ENCODE data around the gene ALOXE3.
"Not testable (repeated sequence)": the region's sequence is repeated elsewhere in the genome, so short reads cannot be mapped to it uniquely, and the experiment has no call there.

ALOXE3 gene

DNA sequence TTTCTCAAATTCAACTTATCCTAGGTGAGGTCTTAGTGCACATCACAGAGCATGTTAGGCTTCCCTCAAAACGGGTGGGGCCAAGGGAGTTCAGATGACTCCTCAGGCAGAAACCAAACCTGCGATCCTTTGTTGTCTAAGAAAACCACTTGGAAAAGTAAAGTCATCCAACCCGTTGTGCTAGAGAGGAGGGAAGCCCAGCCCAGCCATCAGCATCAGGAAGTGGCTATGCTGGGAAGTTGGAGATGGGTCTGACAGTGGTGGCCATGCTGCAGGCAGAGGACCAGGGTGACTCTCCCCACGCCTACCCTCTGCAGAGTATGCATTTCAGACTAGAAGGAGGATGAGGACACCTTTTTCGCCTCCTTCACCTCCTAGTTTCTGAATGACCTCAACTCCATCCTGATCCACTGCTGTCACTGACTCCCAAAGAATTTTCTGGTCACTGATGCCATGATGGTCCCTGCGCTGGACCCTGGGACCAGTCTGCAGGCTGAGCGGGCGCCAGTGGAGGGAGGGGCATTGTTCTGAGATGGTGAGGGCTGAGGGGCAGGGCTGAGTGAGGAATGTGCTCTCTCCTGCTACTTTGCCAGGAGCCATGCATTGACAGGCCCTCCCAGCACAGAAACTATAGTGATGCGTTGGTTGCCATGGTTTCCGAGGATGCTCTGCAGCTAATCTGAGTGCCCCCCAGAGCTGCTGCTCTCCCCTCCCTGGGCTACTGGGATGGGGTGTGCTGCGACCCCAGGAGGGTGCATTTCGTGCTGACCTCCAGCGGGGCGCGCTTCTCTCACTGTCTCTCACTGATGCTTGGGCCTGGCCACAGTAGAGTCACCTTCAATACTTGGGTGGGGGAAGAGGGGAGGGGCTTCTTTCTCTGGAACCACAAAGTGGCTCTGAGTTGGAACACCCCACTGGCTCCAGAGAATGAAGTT lies 51.2 kb downstream of the ALOXE3 start:
- DNase-seq = no peak

DNA sequence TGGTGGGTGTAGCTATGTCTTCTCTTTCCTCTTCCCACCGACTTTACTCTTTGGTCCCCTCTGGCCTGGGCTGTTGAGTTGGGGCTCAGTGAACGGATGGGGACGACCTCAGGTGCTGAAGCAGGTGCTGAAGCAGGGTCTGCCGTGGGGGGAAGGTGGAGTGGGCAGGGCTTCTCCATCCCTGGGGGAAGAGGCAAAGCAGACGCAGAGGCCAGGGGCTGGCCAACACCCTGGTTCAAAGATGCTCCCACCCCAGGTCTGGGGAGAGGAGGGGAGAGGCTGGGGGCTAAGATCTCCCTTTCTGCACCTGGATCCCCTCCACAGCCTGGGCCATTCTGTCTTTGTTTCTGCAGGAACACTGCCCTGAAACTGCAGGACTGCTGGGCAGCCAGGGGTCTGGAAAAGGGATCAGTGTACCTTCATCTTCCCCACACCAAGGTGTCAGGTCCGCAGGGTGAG lies 53.7 kb downstream of the ALOXE3 start:
- DNase-seq = no peak

DNA sequence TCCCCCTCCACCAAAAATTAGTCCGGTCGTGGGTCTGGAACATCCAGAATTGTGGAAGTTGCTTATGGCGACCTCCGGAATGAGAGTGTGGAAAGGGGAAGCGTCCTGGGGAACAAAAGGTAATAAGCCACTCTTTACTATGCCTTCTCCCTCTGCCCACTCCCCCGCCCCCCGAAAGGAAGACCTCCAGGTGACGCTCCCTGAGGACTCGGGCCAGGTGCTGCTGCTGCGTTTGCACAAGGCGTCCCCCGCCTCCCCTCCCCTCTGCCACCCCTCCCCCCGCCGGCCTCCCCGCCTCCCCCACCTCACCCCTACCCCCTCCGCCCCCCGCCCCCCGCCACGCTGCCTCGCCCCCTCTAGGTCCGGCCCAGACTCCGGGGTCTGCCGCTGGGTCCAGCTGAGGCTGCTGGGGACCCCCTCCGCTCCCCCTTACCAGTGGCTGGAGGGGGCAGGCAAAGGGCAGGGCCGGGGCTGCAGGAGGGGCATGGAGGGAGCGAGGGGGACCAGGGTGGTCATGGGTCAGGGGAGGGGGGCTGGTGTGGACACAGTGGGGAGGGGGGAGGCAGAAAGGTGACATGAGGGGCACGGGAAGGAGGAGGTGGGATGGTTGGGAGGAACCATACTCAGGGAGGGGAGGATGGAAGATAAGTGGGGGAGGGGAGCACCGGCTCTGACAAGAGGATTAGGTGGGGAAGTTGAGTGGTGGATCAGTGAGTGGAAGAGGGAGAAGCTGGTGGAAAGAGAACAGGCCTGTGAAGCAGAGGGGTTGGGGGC lies 54.4 kb downstream of the ALOXE3 start:
- DNase-seq = no peak

DNA sequence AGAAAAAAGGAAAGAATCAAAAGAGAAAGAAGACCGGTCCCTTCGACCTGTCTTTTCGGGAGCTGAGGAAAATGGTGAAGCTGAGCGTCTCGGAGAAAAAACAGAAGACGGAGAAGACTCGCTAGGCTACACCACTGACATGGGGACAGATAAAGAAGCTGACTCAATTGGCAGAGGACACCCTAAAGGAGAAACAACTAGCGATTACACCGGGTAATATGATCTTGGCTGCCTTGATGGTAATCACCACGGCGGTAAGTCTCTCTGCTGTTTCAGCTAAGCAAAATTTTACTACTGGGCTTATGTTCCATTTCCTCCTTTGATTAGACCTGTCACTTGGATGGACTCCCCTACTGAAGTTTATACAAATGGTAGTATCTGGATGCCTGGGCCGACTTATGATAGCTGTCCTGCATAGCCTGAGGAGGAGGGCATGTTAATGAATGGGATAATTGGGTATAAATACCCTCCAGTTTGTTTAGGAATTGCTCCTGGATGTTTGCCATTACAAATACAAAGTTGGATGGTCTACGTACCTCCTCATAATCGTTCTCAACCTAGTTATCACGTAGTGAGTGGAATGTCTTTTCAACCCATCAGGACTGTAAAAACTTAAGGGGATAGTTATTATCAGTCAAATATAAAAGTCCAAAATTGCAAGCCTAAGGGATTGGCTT lies 55.4 kb downstream of the ALOXE3 start:
- no peak for DNase-seq

DNA sequence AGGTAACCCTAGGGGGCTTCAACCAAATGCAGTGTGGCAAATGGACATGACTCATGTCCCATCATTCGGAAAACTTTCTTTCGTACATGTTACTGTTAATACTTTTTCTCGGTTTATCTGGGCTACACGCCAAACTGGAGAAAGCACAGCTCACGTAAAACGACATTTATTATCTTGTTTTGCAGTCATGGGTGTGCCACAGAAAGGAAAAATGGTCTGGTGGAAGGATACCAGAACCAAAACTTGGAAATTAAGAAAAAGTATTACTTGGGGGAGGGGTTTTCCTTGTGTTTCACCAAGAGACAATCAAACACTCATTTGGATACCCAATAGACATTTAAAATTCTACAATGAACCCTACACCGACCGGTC lies 55.9 kb downstream of the ALOXE3 start:
- DNase-seq = no peak

DNA sequence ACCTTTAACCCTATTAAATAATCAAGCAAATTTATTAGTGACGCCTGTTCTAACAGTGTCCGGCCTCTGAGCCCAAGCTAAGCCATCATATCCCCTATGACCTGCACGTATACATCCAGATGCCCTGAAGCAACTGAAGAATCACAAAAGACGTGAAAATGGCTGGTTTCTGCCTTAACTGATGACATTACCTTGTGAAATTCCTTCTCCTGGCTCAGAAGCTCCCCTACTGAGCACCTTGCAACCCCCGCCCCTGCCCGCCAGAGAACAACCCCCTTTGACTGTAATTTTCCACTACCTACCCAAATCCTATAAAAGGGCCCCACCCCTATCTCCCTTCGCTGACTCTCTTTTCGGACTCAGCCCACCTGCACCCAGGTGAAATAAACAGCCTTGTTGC lies 56.5 kb downstream of the ALOXE3 start:
- not testable (repeated sequence) for DNase-seq

DNA sequence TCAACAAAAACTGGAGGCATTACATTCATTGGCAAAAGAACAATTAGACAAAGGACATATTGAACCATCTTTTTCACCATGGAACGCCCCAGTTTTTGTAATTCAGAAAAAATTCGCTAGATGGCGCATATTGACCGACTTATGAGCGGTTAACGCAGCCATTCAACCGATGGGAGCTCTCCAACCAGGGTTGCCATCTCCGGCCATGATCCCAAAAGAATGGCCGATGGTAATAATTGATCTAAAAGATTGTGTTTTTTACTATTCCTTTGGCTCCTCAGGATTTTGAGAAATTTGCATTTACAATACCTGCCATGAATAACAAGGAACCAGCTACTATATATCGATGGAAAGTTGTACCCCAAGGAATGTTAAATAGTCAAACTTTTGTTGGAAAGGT lies 58.0 kb downstream of the ALOXE3 start:
- peak; percentile 40 for DNase-seq

DNA sequence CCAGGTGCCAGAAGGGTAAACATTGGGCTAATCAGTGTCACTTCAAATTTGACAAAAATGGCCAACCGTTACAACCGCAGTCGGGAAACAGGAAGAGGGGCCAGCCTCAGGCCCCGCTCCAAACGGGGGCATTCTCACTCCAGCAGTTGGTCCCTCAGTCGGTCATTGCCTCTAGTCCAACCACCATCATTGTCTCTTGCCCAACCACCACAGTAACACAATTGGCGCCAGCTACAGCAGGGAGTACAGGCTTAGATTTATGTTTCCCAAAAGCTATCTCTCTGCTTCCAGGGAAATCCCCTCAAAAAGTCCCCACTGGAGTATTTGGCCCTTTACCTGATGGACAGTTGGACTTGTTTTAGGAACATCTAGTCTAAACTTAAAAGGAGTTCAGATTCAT lies 59.2 kb downstream of the ALOXE3 start:
- no peak for DNase-seq

DNA sequence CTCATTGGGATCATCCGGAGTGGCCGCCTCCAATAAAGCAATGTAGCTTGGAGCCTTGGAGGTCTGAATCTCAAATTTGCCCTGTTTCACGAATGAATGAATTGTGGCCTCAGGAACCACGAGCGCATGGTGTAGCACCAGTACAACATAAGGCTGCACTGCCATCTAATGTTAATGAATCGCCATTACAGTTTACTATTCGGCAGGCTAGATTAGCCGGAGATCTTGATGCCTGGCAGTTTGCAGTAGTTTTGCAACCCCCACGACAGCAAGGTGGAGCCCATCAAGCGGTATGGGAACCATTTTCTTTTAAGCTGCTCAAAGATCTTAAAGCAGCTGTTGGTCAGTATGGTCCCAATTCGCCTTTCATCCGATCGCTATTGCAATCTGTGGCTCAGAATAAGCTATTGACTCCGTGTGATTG lies 60.6 kb downstream of the ALOXE3 start:
- DNase-seq = peak; percentile 34

DNA sequence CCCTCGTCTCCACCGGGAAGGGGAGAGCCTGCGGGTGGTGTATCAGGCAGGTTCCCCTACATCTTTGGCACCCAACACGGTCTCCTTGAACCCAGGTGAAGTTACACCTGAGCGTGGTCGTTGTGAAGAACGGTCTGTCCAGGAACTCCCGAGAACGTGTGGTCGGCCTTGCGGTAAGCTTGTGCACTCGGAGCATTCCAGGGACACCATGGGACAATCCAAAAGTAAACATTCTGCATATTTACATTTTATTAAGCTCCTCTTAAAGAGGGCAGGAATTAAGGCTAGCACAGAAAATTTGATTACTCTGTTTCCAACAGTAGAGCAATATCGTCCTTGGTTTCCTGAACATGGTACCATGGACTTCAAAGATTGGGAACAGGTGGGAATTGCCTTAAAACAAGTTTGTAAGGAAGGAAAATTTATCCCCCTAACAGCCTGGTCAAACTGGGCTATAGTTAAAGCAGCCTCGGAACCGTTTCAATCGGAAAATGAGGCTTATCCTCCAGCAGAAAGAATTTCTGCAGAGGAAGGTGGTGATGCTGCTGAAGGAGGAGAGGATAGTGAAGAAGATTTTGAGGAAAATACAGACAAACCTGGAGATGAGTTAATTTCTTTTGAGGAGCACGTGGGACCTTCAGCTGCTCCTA lies 61.2 kb downstream of the ALOXE3 start:
- no peak for DNase-seq

DNA sequence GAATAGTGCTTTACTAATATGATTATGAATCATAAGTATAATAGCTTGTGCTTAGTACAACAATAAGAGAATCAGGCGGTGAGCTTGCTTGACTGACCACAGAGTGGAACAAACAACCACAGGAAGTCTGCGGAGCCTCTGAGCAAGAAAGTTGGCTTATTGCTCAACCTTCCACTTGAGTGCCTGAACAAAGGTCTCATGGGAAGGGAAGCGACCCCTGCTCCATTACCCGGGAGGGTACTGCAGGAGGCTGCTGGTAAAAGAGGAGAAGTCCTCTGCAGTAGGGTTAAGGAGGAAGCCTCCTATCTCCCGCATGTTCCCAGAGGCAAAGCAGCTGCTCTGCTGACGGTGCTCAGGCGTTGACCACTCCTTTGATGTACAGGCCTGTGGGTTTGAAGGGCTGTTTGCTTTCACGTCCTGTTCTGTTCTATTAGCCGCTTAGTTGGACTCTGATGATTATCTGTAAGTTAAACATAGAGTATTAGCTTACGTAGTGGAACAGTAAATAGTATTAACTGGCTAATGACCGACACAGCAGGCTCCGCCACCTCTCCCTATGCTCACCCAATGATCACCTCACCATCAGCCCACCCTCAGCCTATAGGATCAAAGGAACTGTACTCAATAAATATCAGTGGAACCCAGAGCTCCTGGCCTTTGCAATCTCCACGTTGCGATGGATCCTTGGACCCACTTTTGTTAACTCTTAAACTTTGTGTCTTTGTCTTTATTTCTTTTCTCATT lies 61.9 kb downstream of the ALOXE3 start:
- DNase-seq = peak; percentile 27

DNA sequence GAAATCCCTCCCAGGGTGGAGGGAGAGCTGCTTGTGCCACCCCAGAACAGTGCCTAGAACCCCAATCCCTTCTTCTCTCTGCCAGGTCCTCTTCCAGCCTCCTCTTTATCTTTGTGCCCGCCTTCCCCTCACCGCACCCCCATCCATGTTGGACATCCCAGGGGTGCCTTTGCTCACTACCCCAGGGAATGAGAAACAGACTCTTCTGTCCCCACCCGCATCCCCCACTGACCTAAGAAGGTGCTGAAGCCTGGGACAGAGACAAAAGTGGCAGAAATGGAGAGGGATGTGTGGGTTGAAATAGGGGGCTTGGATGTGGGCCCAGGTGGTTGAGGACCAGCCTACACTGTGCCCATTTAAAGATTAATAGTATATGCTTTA lies 62.5 kb downstream of the ALOXE3 start:
- no peak for DNase-seq

DNA sequence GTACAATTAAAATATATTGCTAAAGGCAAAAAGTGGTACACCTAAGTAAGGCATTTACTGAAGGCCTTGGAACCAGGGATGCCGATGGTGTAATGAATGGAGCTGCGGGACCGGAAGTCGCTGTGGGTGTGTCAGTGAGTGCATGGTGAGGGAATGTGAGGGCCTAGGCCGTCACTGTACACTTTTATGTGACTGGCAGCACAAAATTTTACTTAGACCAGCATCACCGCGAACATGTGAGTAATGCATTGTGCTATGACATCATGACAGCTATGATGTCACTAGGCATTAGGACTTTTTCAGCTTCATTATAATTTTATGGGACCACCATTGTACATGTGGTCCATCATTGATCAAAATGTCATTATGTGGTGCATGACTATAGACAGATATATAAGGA lies 64.7 kb downstream of the ALOXE3 start:
- DNase-seq = no peak

DNA sequence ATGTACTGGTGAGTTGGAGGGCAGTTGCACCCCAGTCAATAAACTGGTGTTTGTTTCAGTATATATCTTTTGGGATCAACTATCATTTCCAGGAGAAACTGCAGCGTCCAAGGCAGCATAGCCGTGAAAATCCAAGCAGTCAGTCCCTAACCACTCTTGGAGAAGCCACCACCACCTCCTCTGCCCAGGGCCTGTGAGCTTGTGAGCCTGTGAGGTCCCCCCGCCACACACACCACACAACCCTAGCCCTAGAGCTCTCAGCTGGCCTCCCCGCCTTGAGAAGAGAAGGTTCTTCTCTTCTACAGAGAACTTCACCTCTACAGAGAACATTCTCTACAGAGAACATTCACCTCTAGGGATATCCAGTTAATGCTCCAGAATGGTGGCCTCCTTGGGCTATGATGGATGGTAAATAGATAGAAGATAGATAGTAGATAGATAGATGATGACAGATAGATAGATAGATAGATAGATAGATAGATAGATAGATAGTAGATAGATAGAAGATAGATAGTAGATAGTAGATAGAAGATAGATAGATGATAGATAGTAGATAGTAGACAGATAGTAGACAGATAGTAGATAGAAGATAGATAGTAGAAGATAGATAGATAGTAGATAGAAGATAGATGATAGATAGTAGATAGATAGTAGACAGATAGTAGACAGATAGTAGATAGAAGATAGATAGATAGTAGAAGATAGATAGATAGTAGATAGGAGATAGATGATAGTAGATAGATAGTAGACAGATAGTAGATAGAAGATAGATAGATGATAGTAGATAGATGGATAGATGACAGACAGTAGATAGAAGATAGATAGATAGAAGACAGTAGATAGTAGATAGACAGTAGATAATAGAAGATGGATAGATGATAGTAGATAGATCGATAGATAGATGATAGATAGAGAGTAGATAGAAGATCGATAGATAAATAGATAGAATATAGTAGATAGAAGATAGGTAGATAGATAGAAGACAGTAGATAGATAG lies 65.8 kb downstream of the ALOXE3 start:
- no peak for DNase-seq

DNA sequence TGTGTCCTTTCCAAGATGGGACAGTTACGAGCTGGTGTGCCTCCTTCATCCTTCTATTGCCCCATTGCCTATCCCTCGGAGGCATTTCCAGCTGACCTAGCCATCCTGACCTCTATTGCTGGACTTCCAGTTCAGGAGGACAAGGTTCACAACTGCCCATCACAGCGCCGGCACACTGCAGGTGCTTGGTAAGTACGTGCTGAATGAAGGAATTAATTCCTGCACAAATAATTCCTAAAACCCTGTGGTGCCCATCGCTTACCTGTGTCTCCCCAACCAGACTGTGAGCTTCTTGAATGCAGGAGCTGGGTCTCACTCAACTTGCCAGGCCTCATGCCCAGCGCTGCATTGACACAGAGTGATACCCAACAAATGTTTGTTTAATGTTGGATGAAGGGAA lies 66.5 kb downstream of the ALOXE3 start:
- DNase-seq = no peak

DNA sequence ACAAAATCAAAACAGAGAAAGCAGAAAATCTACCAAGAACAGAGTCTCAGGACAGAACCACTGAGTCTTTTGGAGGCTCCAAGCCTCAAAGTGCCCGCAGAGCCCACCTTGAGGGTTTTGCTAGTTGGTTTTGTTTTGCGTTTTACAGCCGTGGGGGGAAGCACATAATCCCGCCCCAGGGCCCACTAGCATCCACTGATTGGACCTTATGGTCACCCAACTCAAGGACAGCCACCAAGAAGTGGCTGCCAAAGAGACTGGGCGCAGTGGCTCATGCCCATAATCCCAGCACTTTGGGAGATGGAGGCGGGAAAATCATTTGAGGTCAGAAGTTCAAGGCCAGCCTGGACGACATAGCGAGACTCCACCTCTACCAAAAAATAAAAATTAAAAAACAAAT lies 69.6 kb downstream of the ALOXE3 start:
- no peak for DNase-seq

DNA sequence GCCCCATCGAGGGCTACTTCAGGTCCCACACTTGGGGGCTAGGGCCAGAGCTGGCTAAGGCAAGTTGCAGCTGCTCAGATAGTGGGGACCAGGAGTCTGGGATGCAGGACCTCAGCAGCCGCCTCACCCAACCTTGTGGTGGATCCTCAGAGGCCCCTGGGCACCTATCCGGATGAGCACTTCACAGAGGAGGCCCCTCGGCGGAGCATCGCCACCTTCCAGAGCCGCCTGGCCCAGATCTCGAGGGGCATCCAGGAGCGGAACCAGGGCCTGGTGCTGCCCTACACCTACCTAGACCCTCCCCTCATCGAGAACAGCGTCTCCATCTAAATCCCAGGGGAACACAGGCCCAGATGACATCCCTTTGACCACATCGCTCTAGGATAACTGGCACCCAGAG lies 70.1 kb downstream of the ALOXE3 start:
- no peak for DNase-seq

DNA sequence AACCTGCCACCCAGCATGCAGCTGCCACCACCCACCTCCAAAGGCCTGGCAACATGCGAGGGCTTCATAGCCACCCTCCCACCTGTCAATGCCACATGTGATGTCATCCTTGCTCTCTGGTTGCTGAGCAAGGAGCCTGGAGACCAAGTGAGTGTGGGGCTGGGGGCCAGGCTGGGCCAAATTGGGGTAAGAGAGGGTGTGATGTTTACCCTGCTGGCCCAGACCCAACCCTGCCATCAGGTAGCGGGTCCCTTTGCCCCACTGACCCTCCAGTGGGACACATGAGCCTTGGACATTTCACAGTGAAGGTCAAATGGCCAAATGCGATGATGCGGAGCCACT lies 70.6 kb downstream of the ALOXE3 start:
- DNase-seq = no peak

DNA sequence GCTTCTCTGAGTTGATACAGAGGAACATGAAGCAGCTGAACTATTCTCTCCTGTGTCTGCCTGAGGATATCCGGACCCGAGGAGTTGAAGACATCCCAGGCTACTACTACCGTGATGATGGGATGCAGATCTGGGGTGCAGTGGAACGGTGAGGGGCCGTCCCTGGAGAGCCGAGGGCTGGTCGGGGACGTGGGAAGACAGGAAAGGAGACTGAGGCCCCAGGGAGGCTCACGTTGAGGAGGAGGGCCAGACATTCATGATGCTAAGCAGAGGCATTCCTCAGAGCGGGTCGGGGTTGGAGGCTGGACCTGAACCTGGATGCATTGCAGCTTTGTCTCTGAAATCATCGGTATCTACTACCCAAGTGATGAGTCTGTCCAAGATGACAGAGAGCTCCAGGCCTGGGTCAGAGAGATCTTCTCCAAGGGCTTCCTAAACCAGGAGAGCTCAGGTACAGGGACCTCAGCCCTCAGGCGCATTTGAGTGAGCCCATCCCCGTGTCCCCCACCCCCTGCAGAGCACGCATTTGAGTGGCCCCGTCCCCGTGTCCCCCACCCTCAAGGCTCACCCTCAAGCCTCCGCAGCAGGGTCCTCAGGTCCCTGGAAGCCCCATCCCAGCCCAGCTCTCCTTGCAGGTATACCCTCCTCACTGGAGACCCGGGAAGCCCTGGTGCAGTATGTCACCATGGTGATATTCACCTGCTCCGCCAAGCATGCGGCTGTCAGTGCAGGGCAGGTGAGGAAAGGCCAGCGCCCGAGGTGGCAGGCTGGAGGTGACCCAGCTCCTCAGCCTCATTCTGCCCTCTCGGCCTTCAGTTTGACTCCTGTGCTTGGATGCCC lies 71.2 kb downstream of the ALOXE3 start:
- DNase-seq = no peak

DNA sequence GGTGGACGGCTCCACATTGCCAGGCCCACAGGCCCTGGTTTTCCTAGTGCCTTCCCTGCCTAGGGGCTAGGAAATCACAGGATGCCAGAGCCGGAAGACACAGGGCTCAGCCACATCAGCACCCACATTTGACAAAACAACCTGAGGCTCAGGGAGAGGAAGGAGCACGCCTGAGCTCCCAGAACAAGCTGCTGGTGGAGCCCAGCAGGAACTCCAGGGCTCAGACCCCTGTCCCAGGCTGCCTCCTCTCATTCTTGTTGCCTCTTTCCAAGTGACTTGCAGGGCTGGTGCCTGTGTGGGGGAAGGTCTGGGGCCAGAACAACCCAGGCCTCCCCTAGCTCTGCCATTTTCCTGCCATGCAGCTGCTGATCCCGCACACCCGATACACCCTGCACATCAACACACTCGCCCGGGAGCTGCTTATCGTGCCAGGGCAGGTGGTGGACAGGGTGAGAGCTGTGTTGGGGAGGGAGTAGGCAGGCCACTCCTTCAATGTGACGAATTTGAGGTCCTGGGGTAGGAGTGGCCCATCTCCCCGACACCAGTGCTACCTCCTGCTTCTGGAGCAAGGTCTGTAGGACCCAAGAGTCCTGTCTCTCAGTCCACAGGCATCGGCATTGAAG lies 71.9 kb downstream of the ALOXE3 start:
- DNase-seq = no peak
